Cardiac muscle cell (in vitro differentiated cells and primary cell): ENCODE measurements around the gene DOCK2. TPM values are rescaled to one million over a fixed set of nuclear protein-coding genes. Genes with fewer than 3 reads are reported as not detected.
"Not testable (repeated sequence)": the region's sequence is repeated elsewhere in the genome, so short reads cannot be mapped to it uniquely, and the experiment has no call there.

Source experiments
- DNase-seq, 2 donors: peaks; one replicate each; pipeline versions ENCODE4 v3.0.0 to v3.0.0-alpha.2; 2010 to 2017; ENCODE audit warnings: low read depth in 1 of 2, low spot score in 1 of 2
- H3K27ac ChIP-seq: fragments of 200-600 bp; sonication (generic); 2 replicates; pipeline ENCODE4 v1.5.1; 2016
- H3K27me3 ChIP-seq: fragments of 200-600 bp; sonication (generic); 2 replicates; pipeline ENCODE4 v1.6.0; 2016; ENCODE audit warnings: control low read depth
- H3K36me3 ChIP-seq: fragments of 200-600 bp; sonication (generic); 2 replicates; pipeline ENCODE4 v1.5.1; 2016; ENCODE audit warnings: control low read depth
- H3K4me1 ChIP-seq: fragments of 200-600 bp; sonication (generic); 2 replicates; pipeline ENCODE4 v1.8.1; 2017; ENCODE audit warnings: low read depth, mild to moderate bottlenecking, mixed run types
- H3K4me3 ChIP-seq: fragments of 200-600 bp; sonication (generic); 2 replicates; pipeline ENCODE4 v1.5.1; 2016; ENCODE audit warnings: mild to moderate bottlenecking
- H3K9me3 ChIP-seq: fragments of 200-600 bp; sonication (generic); 2 replicates; pipeline ENCODE4 v1.5.1; 2017; ENCODE audit warnings: low read depth, mild to moderate bottlenecking, control low read depth
- polyA plus RNA-seq: library from polyadenylated mRNA; unstranded; fragments of >200 nt; fragmentation: Nextera tagmentation; extraction: Ambion mirVana; gene quantifications from 2 replicates; pipeline ENCODE4 v1.2.1, GENCODE V29; 2016
- total RNA-seq: library from RNA; depleted of rRNA; stranded (reverse); fragments of >200 nt; gene quantifications from 2 replicates; pipeline ENCODE4 v1.2.3, GENCODE V29; 2016
- TF ChIP-seq, protein P1 (sequence below): IDR thresholded peaks from 2 replicates; pipeline ENCODE4 v1.5.1; 2012; ENCODE audit warnings: low read depth, mild to moderate bottlenecking, low read length

The DOCK2 gene
- total and polyA plus RNA-seq, 2 experiments from 2014 or later, result 3.3 to 6.5 TPM

DNA sequence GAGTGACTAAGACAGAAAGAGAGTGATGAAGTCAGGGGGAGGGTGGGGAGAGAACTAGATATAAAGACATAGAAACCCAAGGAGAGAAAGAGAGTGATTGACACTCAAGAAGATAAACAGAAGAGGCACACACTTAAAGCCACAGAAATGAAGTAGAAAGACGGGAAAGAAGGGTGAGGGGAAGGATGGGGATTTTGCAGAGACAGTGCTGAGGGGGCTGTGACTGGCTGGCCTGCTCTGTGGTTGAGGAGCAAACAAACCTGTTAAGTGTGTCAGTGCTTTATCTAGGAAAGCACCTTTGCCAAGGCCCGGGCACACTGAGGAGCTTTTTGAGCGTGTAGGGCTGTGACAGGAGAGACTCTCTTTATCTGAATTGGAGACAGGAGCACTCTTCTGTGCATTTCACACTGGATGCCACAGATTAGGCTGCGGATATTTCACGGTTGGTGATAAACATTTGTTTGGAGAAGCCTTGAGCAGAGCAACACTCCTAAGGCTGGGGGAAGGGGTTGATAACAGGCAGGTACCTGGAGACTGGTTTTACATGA lies 109.1 kb downstream of the DOCK2 start:
- peaks cover 57% of the 10 kb centered on the region for H3K4me1 ChIP-seq
- H3K9me3 ChIP-seq, result no peaks in the 10 kb centered on the region
- H3K36me3 ChIP-seq, result no peaks in the 10 kb centered on the region
- H3K27ac ChIP-seq, result peak overlapping the region; percentile 94
- TF ChIP-seq, protein P1, sequence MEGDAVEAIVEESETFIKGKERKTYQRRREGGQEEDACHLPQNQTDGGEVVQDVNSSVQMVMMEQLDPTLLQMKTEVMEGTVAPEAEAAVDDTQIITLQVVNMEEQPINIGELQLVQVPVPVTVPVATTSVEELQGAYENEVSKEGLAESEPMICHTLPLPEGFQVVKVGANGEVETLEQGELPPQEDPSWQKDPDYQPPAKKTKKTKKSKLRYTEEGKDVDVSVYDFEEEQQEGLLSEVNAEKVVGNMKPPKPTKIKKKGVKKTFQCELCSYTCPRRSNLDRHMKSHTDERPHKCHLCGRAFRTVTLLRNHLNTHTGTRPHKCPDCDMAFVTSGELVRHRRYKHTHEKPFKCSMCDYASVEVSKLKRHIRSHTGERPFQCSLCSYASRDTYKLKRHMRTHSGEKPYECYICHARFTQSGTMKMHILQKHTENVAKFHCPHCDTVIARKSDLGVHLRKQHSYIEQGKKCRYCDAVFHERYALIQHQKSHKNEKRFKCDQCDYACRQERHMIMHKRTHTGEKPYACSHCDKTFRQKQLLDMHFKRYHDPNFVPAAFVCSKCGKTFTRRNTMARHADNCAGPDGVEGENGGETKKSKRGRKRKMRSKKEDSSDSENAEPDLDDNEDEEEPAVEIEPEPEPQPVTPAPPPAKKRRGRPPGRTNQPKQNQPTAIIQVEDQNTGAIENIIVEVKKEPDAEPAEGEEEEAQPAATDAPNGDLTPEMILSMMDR, result no peak
- H3K4me3 ChIP-seq, result no peak overlapping the region
- H3K27me3 ChIP-seq, result no peaks in the 10 kb centered on the region
- peak in 1 of 2 donors; percentile 52 for DNase-seq

DNA sequence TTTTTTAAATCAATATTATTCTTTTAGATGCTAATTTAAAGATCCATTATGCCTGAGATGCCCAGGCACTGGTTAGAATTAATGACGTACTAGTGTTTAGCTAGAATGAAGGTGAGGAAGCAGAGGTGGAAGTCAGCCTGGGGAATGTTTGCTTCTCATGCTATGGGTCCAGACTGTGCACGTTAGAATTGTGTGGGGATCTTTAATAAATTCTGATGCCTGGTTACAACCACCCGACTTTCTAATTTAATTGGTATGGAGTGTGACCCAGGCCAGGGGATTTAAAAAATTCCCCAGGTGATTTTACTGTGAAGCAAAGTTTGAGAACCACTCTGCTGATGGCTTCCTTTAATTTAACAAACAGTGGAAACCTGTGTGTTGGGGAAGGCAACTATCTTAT lies 111.1 kb downstream of the DOCK2 start:
- TF ChIP-seq, protein P1, result no peak
- H3K36me3 ChIP-seq, result no peaks in the 10 kb centered on the region

DNA sequence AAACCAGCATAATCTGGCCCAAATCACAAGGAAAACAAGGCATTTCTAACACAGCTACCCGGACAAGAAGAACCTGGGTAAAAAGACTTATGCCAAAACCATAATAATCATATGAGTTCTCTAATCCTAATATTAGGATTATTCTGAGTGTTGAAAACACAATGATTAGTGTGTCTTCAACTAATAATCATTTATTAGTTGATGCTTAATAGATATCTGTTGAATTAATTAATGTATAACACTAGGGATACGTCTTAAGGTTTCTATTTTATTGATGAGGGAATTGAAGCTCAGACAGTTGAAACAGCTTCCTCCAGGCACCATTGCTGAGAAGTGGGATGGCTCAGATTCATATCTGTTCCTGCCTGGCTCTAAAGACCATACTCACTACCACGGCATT lies 112.2 kb downstream of the DOCK2 start:
- no peak overlapping the region for H3K27ac ChIP-seq
- H3K36me3 ChIP-seq, result no peaks in the 10 kb centered on the region
- no peaks in the 10 kb centered on the region for H3K9me3 ChIP-seq
- H3K27me3 ChIP-seq, result no peaks in the 10 kb centered on the region
- no peak for DNase-seq
- no peak overlapping the region for H3K4me3 ChIP-seq
- H3K4me1 ChIP-seq, result peaks cover 41% of the 10 kb centered on the region
- TF ChIP-seq, protein P1, result no peak

More for the DNA sequence above, 111.1 kb downstream of the DOCK2 start:
- Histone ChIP-seq H3K9me3 (no peaks in the 10 kb centered on the region), H3K4me3 (no peak overlapping the region), H3K27me3 (no peaks in the 10 kb centered on the region), H3K4me1 (peaks cover 48% of the 10 kb centered on the region), H3K27ac (no peak overlapping the region)
- DNase-seq, result no peak

DNA sequence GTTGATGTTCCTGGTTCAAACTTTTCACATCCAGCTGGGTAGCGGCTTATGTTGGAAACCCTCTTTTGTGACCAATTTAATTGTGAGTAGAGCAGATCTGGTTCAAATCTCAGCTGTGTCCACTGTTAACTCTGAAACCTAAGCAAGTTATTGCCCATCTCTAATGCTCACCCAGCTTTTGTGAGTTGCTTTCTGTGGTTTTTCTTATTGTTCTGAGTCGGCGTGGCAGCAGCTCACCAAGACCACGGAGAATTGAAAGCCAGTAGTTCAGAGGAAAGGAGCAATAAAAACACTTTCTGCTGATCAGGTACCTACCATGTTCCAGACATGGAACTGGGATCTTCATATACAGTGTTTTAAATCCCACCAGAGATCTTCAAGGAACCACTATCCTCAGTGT lies 114.4 kb downstream of the DOCK2 start:
- Histone ChIP-seq H3K4me1 (peaks cover 35% of the 10 kb centered on the region), H3K27ac (no peak overlapping the region), H3K36me3 (no peaks in the 10 kb centered on the region), H3K9me3 (no peaks in the 10 kb centered on the region), H3K4me3 (no peak overlapping the region), H3K27me3 (no peaks in the 10 kb centered on the region)
- no peak for DNase-seq
- TF ChIP-seq, protein P1, result no peak

DNA sequence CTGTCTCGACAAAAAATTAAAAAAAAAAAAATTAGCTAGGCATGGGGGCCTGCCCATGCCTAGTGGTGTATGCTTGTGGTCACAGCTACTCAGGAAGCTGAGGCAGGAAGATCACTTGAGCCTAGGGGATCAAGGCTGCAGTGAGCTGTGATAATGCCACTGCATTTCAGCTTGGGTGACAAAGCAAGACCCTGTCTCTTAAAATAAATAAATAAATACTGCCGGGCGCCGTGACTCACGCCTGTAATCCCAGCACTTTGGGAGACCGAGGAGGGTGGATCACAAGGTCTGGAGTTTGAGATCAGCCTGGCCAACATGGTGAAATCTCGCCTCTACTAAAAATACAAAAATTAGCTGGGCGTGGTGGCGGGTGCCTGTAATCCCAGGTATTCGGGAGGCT lies 115.5 kb downstream of the DOCK2 start:
- peaks cover 25% of the 10 kb centered on the region for H3K4me1 ChIP-seq
- H3K4me3 ChIP-seq, H3K9me3 ChIP-seq, H3K27ac ChIP-seq, DNase-seq, H3K27me3 ChIP-seq, H3K36me3 ChIP-seq: not testable (repeated sequence)

DNA sequence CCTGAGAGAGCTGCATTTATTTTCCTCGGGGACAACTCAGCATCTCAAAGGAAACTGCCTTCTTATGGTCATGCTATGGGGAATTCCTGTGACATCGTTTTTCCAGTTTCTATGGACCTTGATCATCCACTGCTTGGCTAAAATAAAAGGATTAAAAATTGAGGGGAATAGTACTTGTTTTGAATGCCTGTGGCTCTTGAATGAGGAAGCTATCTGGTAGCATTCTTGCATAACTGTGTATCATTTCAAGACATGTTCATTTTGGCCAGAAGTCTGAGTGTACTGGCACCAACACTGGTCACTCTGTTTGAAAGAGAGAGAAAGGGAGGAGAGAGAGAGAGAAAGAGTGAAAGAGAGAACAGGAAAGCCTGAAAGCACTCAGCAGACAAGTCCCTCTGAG lies 116.7 kb downstream of the DOCK2 start:
- no peak overlapping the region for H3K27ac ChIP-seq
- no peaks in the 10 kb centered on the region for H3K36me3 ChIP-seq
- H3K4me3 ChIP-seq, result no peak overlapping the region
- no peaks in the 10 kb centered on the region for H3K27me3 ChIP-seq
- TF ChIP-seq, protein P1, result no peak
- H3K9me3 ChIP-seq, result no peaks in the 10 kb centered on the region
- H3K4me1 ChIP-seq, result peaks cover 20% of the 10 kb centered on the region
- peak in 1 of 2 donors; percentile 63 for DNase-seq
